GM23338 (cell line): ENCODE measurements around the gene SALL2.

ENCODE experiments used
- CREB1 ChIP-seq: fragments of 250-450 bp; sonication (Bioruptor Pico); IDR thresholded peaks from 2 replicates; pipeline ENCODE4 v1.5.0; 2020; ENCODE audit warnings: low read depth, mild to moderate bottlenecking, moderate library complexity
- CTCF ChIP-seq, 2 experiments: fragments of 200-600 bp in 1 of 2; sonication (generic) in 1 of 2; conservative IDR thresholded peaks; 2 replicates each; pipeline versions ENCODE4 v1.5.1 to v1.6.1; 2016 to 2017; ENCODE audit warnings: antibody characterized with exemption in 2 of 2, low read depth in 2 of 2, mild to moderate bottlenecking in 2 of 2, moderate library complexity in 1 of 2
- EZH2 ChIP-seq: fragments of 200-600 bp; sonication (generic); IDR thresholded peaks from one replicate; pipeline ENCODE4 v1.8.0; 2017; ENCODE audit warnings: antibody characterized with exemption, mild to moderate bottlenecking, low read depth; ENCODE audit not compliant: unreplicated experiment
- EZH2phosphoT487 ChIP-seq: fragments of 200-600 bp; sonication (generic); IDR thresholded peaks from one replicate; pipeline ENCODE4 v1.8.1; 2018; ENCODE audit warnings: antibody characterized with exemption; ENCODE audit not compliant: unreplicated experiment
- JUNB ChIP-seq: IDR thresholded peaks from one replicate; pipeline ENCODE4 v1.6.1; 2016; ENCODE audit warnings: antibody characterized with exemption; ENCODE audit not compliant: unreplicated experiment
- NANOG ChIP-seq: IDR thresholded peaks from 2 replicates; pipeline ENCODE4 v1.6.1; 2016; ENCODE audit warnings: antibody characterized with exemption, borderline replicate concordance
- POLR2AphosphoS5 ChIP-seq: IDR thresholded peaks from 2 replicates; pipeline ENCODE4 v1.6.1; 2016; ENCODE audit warnings: antibody characterized with exemption, low read depth
- REST ChIP-seq: IDR thresholded peaks from one replicate; pipeline ENCODE4 v1.6.1; 2018; ENCODE audit warnings: antibody characterized with exemption; ENCODE audit not compliant: unreplicated experiment
- STAT1 ChIP-seq: IDR thresholded peaks from one replicate; pipeline ENCODE4 v1.6.1; 2016; ENCODE audit warnings: antibody characterized with exemption; ENCODE audit not compliant: unreplicated experiment
- ZNF114 ChIP-seq: fragments of 250-450 bp; sonication (Bioruptor Pico); IDR thresholded peaks from 2 replicates; pipeline ENCODE4 v1.5.0; 2020; ENCODE audit warnings: mild to moderate bottlenecking, moderate library complexity
- ZNF331 ChIP-seq: fragments of 250-450 bp; sonication (Bioruptor Pico); IDR thresholded peaks from 2 replicates; pipeline ENCODE4 v1.5.0; 2020; ENCODE audit warnings: low read depth, mild to moderate bottlenecking, moderate library complexity
- TF ChIP-seq, protein P1 (sequence below): IDR thresholded peaks from 2 replicates; pipeline ENCODE4 v1.6.1; 2016; ENCODE audit warnings: antibody characterized with exemption
- TF ChIP-seq, protein P2 (sequence below): fragments of 250-450 bp; sonication (Bioruptor Pico); IDR thresholded peaks from 2 replicates; pipeline ENCODE4 v1.5.0; 2020; ENCODE audit warnings: mild to moderate bottlenecking, moderate library complexity

DNA sequence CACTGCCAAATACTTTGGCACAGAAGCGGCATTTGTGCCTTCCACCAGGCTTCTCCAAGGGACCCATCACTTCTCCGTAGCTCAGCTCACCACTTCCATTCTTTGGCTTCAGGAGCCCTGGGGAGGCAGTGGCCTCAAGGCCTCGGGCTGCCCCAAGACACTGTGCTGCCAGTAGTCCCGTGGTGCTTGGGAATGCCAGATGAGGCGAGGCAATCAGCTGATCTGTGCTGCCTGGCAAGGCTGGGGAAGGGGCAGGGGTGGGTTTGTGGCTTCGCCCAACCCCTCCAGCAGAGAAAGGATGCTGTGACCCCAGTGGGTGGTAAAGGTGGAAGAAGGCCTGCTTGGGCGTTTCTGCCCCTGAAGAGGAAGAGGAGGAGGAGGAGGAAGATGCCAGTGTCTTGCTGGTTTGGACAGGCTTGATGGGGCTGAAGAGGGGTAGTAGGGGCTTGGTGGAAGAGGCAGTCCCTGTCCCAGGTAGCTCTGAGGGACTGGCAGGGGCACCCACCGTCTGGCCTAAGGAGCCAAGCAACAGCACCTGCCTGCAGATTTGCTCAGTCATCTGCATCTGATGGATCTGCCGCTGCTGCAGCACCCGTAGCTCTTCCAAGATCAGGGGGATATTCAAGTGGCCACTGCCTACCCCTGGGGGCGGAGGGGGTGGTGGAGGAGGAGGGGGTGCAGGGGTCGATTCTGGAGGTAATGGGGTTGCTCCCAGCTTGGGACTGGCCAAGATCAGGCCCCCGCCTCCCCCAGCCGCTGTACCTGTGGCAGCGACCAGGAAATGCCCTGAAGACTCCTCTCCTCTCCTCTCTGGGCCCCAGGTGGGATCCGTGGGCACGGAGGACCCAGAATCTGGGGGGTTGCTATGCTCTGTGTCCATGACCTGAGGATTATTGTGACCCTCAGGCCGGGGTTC, 1.3 kb downstream of the SALL2 start:
- TF ChIP-seq CTCF (conservative IDR thresholded peaks at IDR 0.05; ENCODE audit: low read depth in 2 of 2) (no peak), POLR2AphosphoS5 (no peak; the same call in 1 of the 2 replicates), JUNB (no peak), EZH2 (no peak), EZH2phosphoT487 (no peak), REST (no peak), ZNF331 (no peak), CREB1 (no peak), ZNF114 (CRISPR knock-in tag) (no peak), NANOG (no peak), STAT1 (no peak)
- TF ChIP-seq, protein P1, sequence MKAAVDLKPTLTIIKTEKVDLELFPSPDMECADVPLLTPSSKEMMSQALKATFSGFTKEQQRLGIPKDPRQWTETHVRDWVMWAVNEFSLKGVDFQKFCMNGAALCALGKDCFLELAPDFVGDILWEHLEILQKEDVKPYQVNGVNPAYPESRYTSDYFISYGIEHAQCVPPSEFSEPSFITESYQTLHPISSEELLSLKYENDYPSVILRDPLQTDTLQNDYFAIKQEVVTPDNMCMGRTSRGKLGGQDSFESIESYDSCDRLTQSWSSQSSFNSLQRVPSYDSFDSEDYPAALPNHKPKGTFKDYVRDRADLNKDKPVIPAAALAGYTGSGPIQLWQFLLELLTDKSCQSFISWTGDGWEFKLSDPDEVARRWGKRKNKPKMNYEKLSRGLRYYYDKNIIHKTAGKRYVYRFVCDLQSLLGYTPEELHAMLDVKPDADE: no peak
- TF ChIP-seq, protein P2, sequence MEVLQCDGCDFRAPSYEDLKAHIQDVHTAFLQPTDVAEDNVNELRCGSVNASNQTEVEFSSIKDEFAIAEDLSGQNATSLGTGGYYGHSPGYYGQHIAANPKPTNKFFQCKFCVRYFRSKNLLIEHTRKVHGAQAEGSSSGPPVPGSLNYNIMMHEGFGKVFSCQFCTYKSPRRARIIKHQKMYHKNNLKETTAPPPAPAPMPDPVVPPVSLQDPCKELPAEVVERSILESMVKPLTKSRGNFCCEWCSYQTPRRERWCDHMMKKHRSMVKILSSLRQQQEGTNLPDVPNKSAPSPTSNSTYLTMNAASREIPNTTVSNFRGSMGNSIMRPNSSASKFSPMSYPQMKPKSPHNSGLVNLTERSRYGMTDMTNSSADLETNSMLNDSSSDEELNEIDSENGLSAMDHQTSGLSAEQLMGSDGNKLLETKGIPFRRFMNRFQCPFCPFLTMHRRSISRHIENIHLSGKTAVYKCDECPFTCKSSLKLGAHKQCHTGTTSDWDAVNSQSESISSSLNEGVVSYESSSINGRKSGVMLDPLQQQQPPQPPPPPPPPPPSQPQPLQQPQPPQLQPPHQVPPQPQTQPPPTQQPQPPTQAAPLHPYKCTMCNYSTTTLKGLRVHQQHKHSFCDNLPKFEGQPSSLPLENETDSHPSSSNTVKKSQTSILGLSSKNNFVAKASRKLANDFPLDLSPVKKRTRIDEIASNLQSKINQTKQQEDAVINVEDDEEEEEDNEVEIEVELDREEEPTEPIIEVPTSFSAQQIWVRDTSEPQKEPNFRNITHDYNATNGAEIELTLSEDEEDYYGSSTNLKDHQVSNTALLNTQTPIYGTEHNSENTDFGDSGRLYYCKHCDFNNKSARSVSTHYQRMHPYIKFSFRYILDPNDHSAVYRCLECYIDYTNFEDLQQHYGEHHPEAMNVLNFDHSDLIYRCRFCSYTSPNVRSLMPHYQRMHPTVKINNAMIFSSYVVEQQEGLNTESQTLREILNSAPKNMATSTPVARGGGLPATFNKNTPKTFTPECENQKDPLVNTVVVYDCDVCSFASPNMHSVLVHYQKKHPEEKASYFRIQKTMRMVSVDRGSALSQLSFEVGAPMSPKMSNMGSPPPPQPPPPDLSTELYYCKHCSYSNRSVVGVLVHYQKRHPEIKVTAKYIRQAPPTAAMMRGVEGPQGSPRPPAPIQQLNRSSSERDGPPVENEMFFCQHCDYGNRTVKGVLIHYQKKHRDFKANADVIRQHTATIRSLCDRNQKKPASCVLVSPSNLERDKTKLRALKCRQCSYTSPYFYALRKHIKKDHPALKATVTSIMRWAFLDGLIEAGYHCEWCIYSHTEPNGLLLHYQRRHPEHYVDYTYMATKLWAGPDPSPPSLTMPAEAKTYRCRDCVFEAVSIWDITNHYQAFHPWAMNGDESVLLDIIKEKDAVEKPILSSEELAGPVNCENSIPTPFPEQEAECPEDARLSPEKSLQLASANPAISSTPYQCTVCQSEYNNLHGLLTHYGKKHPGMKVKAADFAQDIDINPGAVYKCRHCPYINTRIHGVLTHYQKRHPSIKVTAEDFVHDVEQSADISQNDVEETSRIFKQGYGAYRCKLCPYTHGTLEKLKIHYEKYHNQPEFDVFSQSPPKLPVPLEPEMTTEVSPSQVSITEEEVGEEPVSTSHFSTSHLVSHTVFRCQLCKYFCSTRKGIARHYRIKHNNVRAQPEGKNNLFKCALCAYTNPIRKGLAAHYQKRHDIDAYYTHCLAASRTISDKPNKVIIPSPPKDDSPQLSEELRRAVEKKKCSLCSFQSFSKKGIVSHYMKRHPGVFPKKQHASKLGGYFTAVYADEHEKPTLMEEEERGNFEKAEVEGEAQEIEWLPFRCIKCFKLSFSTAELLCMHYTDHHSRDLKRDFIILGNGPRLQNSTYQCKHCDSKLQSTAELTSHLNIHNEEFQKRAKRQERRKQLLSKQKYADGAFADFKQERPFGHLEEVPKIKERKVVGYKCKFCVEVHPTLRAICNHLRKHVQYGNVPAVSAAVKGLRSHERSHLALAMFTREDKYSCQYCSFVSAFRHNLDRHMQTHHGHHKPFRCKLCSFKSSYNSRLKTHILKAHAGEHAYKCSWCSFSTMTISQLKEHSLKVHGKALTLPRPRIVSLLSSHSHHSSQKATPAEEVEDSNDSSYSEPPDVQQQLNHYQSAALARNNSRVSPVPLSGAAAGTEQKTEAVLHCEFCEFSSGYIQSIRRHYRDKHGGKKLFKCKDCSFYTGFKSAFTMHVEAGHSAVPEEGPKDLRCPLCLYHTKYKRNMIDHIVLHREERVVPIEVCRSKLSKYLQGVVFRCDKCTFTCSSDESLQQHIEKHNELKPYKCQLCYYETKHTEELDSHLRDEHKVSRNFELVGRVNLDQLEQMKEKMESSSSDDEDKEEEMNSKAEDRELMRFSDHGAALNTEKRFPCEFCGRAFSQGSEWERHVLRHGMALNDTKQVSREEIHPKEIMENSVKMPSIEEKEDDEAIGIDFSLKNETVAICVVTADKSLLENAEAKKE (CRISPR knock-in tag): no peak
